ENCODE results near the gene ARL14EP.

The ARL14EP gene

DNA sequence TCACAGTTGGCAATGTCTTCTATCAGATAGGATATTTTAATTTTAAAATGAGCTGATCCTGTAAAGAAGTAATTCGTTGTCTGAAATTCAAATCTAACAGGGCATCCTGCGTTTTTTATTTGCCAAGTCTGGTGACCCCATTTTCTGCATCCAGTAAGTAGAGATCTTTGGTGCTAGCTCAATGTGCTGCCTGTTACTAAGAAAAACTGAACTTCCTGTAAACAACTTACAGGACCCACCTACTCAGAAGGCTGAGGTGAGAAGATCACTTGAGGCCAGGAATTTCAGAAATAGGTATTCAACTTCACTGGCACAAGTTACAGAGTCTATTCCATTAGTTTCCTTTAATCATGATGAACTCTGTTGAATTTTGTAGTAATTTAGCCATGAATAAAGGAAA is 4.0 kb downstream of the ARL14EP start:
- no peak for DNase-seq (ENCODE audit: low read depth, low spot score)

DNA sequence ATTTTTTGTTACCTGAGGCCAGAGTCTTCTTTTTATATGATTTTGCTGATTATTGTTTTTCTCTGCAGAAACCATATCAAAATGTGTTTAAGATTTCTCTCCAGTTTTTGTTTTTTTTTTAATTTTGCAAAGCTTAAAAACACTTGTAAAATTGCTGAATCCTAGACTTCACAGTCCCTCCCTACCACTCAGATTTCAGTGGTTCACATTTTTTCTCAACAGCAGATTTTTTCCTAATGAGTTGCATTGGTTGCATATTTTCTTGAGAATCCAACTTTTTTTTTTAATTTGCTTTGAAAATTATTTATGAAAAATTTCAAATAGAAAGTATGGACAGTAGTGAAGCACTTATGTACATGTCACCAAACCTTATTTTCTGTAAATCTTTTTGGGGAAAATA is 5.8 kb downstream of the ARL14EP start:
- no peak for DNase-seq (ENCODE audit: low read depth, low spot score)

DNA sequence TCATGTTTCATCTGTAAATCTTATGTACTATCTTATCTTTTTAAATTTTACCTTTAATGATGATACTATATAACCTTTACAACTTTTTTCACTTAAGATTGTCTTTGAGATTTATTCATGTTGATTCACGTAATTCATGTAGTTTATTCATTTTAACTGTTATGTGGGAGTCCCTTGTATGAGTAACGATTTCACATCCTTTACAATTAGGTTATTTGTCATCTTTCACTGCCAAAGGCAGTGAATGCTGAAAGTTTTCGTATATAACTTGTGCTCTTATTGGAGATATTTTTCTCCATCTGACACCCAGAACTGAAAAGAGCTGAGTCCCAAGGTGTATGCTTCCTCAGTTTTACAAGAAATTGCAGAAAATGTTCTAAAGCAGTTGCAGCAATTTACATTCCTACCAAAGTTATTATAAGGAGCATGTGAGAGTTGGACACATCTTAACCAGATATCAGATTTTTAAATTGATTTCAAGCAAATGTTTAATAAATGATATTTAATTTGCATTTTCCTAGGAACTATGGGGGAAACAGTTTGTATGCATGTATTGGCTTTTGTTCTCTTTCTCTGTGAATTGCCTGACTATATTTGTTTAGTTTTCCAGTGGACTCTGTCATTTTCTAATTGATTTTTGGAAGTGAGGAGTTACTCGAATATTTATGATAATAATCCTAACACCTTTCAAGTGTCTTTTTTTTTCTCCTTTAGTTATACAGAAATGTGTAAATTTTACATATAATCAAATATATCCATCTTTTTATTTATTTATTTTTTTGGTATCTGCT is 6.4 kb downstream of the ARL14EP start:
- DNase-seq (ENCODE audit: low read depth, low spot score) = no peak

DNA sequence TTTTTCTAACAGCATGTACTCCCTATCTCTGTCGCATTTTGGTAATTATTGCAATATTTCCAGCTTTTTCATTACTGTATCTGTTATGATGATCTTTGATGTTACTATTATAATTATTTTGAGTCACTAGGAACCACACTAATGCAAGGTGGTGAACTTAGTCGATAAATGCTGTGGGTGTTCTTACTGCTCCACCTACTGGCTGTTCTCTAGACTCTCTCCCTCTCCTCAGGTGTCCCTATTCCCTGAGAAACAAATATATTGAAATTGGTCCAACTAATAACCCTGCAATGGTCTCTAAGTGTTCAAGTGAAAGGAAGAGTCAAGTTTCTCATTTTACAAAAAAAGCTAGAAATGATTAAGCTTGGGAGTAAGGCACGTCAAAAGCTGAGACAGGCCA is 10.5 kb downstream of the ARL14EP start:
- DNase-seq (ENCODE audit: low read depth, low spot score) = no peak

DNA sequence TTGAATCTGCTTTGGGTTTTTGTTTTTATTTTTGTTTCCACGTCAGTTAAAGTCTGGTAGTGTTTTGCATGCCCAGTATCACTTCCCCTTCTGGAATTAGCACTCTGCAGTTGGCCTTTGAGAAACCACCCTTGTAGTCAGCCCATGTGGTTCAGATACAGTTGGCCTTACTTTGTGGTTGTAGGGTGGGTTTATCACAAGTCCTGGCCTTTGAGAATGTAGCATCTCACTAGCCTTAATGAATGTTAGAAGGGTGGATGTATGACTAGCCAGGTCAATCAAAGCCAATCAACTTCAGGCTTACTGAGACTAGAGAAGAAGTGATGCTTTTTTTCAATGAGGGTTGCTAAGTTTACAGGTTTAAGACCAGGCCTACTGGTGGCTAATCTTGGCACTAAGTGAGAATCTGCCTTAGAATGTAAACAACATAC is 19.8 kb downstream of the ARL14EP start:
- no peak for DNase-seq (ENCODE audit: low read depth, low spot score)

DNA sequence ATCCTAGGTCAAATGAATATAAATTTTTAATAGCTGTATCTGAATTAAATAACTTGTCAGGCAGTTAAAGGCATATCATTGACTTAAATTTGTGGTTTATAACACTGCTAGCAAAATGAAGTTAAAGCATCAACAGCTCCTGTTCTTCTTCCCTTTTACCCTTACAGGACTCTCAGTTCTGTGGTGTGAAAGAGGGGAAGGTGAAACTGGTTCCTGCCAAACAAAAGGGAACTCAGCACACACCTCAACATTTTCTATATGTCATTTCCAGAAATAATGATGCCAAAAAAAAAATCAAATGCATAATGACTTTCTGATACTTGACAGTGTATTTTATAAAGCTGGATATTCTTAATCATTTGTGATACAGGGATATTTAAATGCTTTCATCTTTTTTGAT is 21.2 kb downstream of the ARL14EP start:
- DNase-seq (ENCODE audit: low read depth, low spot score) = no peak

DNA sequence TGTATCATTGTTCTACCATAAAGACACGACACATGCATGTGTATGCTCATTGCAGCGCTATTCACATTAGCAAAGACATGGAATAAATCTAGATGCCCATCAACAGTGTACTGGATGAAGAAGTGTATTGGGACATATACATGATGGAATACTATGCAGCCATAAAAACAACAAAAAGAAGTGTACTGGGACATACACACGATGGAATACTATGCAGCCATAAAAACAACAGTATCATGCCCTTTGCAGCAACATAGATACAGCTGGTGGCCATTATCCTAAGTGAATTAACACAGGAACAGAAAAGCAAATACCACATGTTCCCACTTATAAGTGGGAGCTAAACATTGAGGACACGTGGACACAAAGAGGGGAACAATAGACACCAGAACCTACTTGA is 22.7 kb downstream of the ARL14EP start:
- no peak for DNase-seq (ENCODE audit: low read depth, low spot score)

DNA sequence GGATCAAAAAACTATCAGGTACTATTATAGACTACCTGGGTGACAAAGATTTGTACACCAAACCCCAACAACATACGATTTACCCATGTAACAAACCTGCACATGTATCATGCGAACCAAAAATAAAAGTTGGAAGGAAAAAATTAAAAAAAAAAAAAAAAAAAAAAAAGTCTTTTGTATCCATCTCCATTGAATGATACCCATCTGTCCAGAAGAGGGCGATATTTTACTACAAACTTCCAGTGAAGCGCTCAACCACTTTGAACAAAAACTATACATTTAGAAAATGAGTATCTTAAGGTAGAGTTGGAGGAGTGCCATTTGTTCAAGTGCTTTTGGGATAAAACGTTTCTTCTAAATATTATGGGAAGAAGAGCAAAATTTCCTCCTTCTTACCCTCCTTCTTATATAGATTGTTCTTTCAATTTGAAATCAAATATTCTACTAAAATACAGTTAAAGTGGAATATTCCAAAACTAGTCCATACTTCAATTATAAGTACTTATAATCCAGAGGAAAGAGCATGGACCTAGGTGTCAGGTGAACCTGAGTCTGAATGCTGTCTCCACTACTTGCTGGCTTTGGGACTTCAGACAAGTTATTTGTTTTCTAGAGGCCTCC is 23.3 kb downstream of the ARL14EP start:
- no peak for DNase-seq (ENCODE audit: low read depth, low spot score)

DNA sequence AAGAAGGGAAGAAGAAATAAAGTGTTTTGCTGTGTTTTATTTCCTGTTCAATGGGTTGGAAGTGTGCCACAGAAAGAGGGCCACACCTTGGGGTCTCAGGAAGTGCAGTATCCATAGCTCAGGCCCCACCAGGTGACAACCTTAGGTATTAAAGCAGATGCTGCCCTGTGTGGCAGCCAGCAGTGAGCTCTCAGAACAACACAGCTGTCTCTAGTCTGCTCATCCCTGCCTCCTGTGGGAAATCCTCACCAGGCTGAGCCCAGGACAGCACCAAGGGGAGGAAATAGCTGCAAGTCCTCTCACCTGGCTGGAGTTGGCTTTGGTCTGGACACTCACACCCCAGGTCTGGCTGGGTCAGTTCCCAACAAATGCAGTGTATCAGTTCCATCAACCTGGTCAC is 25.1 kb downstream of the ARL14EP start:
- no peak for DNase-seq (ENCODE audit: low read depth, low spot score)

DNA sequence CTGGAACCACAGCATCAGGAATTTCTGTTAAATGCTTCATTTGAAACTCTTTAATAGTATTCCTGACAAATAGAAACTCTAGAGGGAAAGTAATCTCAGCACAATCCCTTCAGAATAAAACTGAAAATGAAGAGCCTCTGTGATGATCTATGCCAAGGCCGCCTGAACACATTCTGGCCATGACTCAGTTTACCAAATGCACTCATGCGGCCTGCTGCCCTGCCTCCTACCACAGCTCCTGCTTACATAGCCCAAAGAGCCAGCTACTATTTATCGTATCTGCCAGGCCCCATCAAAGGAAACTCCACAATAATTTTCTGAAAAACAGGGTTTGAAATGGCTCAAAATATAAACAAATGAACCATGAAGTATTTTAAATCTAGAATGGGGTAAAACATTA is 27.0 kb downstream of the ARL14EP start:
- DNase-seq (ENCODE audit: low read depth, low spot score) = no peak

DNA sequence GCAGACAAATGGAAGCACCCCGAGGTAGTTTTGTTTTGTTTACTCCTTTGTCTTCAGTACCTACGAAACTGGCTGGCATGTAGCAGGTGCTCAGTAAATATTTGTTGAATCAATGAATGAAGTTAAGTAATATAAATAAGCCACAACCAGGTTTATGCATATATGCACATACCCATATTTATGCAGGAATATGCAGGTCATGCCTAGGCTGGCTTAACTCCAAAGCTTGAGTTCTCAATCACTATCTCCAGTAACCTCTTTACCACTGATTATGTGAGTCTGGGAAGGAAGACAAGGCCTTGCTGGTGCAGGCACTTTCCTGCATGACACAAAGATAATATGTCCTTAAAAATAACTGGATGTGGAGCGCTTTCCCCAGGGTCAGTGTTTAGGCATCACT is 27.5 kb downstream of the ARL14EP start:
- no peak for DNase-seq (ENCODE audit: low read depth, low spot score)

DNA sequence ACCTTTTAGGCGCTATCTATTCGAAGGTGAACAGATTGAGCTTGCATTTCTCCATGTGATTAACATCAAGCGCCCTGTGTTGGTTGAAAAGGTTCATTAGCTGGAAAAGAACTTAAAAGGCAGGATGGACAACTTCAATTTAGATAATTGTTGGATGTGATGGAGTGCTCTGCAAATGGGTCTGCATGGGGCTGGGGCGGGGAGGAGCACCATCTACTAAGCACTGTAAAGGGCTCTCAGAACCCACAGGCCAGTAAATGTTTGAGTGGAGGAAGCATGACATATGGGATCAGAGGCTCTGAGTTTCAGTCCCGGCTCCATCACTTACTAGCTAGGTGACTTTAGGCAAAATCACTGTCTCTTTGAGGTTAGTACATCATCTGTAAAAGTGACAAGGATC is 28.2 kb downstream of the ARL14EP start:
- DNase-seq (ENCODE audit: low read depth, low spot score) = no peak

DNA sequence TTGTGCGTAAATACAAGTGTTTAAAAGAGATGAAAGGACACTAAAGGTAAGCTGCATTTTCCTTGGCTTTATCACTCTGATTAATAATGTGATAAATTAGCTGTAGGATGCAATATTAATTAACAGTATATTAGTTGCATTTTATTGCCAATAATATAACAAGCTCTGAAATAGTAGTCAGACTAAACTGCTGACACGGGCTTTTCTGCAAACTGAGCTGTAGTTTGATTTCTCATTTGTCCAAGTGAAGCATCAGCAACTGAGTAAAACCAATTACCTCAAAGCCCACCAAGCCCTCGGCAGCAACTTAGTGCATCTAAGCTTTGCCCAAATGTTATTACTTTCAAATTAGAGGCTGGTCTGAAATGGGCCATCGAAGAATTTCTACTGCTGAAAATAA is 33.5 kb downstream of the ARL14EP start:
- no peak for DNase-seq (ENCODE audit: low read depth, low spot score)

DNA sequence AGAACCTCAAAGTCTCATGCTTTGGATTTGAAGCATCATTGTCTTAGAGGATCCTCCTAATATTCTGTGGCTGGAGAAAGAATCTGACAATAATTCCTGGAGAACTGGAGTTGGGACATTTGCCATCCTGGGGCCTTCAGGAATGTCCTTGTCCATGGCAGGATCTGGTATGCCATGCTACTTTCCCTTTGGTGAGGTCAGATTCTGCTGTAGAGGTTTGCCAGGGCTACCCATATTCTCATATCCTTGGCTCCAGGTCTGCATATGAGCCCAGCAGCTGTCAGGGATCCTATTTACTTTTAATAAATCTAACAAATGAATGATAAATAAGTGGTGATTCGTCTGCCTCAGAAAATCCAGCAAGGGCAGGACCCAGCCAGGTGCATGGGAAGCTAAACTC is 35.0 kb downstream of the ARL14EP start:
- DNase-seq (ENCODE audit: low read depth, low spot score) = no peak

DNA sequence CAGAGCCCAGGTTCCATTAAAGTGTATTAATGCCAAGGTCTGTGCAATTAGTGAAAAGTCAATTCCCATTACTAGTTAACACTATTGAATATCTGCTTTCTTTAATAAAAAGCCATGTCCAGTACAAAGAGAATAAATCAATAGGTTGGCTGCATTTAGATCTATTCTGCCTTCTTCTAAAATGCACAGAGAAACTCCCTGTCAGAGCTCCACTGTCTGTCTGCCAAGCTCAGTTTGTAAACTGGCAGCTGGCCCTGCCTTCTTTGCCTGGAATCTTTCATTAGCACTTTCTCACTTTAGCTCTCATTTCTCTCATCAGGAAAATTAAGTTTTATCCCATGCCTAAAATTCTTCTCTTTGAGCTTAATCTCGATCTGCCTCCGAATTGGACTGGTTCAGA is 35.6 kb downstream of the ARL14EP start:
- DNase-seq (ENCODE audit: low read depth, low spot score) = no peak

DNA sequence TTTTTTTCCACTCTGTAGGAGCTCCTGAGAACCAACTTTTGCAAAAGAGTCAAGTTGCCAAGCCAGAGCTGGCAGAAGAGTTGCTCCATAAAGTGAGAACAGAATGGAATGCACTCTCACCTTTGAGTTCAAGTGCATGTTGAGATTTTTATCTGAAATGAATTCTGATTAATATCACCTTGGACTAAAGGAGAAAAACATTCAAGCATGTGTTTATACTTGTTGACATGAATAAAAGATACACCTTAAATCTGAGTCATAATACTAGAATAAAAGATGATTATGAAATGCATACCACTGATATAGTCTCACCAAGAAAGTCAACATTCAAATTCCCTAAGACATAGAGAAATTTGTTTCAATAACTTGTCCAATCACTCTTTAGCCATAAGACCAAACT is 37.8 kb downstream of the ARL14EP start:
- DNase-seq (ENCODE audit: low read depth, low spot score) = no peak

DNA sequence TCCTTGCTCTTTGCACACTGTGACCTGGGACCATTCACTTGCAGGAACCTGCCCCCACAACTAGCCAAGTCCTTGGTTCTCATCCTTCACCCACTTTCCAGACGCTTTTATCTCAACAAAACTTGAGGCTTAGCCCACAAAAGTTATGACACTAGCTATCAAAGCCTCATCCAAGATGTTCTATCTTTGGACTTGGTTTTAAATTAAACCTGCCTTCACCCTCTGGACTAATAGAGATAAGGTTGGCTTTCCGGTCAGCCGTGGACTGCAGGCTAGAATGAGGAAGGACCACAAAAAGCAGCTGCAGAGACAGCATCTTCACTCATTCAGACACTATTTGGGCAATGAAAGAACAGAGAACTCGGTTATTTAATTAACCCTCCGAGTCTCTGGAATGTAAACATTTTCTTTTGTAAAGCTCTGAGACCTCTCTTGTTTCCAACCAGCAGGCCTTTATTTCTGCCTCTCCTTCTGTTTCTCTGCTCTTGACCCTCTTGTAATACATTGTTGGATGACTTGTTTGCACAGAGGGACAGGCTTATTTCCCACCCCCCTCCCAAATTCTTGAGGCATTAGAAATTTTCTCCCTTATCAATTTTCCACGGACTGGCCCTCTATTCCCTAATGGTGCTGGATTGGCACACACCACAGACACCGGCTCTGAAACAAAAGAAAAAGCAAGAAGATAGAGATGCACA is 41.4 kb downstream of the ARL14EP start:
- DNase-seq (ENCODE audit: low read depth, low spot score) = no peak

DNA sequence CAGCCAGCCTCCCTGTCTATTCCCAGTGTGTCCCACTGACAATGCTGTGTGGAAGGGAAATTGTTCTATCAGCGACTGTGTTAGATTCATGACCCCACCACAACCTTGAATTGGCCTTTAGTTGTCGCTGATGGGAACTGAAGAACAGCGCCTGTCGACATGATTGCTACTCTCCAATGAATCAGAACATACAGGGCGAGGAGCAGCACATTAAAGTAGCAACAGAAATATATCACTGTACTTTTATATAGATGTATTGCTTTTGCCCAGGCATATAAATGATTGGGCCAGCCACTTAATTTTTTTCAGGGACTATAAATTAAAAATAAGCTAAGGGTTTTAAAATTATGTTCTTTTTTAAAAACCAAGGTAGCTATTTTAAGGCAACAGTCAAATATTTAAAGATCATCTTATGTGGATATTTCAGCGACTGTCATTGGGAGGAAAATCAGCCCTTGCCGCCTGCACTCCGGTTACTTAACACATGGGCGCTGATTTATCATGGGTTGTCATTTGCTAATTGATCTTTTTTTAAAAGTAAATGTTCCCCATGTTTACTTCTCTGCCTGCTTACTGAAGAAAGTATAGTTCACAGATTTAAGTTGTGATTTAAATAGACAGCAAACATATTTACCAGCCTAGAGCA is 42.1 kb downstream of the ARL14EP start:
- DNase-seq (ENCODE audit: low read depth, low spot score) = no peak

DNA sequence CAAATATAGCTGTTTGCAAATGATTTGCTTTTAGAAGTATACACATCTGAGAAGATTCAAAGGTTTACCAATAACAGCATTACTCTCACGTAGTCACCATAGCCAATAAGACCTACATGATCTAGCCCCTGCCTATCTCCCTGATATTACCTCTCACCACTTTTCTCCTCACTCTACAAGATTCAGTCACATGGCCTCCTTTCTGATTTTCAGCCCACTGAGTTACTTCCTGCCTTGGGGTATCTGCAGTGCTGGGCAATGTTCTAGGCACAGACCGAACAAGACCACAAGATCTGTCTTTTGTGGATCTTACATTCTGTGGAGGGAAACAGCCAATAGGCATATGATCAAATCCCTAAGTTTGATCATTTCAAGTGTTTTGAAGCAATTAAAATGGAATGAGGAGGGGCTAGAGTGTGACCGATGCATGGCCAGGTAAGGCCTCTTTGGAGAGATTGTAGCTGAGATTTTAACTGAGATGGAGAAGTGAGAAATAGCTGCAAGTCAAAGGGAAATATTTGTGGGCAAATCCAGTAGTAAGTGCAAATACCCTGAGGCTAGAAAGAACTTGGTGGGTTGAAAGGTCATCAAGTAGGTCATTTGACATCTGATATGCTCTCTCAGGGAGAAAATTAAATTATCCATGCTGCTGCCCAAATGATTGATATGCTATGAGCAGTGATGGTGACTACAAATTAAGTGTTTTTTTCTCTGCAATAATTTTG is 43.1 kb downstream of the ARL14EP start:
- DNase-seq (ENCODE audit: low read depth, low spot score) = no peak

DNA sequence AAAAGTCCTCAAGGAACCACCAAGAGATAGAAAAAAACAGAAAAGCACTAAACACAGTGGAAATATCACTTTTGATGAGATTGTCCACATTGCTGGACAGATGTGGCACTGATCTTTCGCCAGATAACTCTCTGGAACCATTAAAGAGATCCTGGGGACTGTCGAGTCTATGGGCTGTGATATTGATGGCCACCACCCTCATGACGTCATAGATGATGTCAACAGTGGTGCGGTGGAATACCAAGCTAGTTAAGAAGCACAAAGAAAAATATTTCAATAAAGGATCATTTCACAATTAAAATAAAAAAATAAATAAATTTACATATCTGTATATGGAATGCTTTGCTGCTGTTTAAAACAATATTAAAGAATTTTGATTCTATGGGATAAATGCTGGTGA is 45.5 kb downstream of the ARL14EP start:
- DNase-seq (ENCODE audit: low read depth, low spot score) = no peak

DNA sequence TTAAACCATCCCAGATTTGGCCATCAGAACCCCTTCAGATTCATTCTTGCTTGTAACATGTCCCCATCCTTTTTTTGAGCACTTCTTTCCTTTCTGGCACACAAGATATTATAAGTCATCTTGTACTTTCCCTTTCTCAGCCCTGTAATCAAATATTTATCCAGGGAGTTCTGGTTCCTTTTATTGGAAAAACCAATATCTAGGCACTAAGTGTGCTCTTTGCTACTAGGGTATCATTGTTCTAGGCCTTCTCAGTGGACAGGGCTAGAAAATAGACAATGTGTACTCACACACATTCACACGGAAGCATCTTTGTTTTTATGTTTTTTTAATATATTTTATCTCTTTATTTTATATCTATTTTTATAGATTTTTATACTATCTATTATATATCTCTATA is 47.3 kb downstream of the ARL14EP start:
- no peak for DNase-seq (ENCODE audit: low read depth, low spot score)

DNA sequence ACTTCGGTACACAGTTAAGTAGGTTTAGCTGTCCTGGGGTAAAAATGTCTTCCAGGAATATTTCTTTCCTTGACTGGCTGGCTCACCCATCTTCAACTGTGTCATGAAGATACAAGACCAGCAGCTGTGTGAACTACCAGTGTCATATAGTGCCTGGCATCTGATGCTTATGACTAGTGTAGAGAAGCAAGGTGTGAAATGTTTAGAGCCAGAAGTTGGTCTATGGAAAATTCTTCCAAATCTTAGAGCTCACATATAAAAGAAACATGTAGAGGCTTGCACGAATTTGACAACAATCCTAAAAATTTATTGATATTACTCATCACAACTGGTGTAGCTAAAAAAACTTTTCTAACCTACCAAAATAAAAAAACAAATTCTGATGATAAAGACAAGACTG is 54.4 kb downstream of the ARL14EP start:
- no peak for DNase-seq (ENCODE audit: low read depth, low spot score)

Data from iPS DF 19.7 (cell line).